Hematopoietic multipotent progenitor cell treated with erythropoietin and hydrocortisone succinate and interleukin-3 and kit ligand, for 15 days (in vitro differentiated cells): ENCODE measurements around the gene CCDC192.

Source experiments
- DNase-seq: peaks from one replicate; pipeline ENCODE4 v3.0.0-alpha.2; 2015; ENCODE audit warnings: low spot score

The CCDC192 gene

GRCh38 chr5:127923804-127924570 is 220.8 kb downstream of the CCDC192 start:
- DNase-seq = no peak

- no peak for DNase-seq
Observed at GRCh38 chr5:127924606-127925005, 221.4 kb downstream of the CCDC192 start.

GRCh38 chr5:127925916-127926315 is 222.7 kb downstream of the CCDC192 start:
- DNase-seq = no peak

GRCh38 chr5:127926974-127927373 is 223.8 kb downstream of the CCDC192 start:
- no peak for DNase-seq

- DNase-seq = no peak
Observed at GRCh38 chr5:127928053-127928452, 224.9 kb downstream of the CCDC192 start.

- no peak for DNase-seq
Observed at GRCh38 chr5:127930311-127930710, 227.1 kb downstream of the CCDC192 start.

- DNase-seq = no peak
Observed at GRCh38 chr5:127931396-127931795, 228.2 kb downstream of the CCDC192 start.

GRCh38 chr5:127933348-127933747 is 230.2 kb downstream of the CCDC192 start:
- no peak for DNase-seq

- DNase-seq = no peak
Observed at GRCh38 chr5:127934791-127935256, 231.6 kb downstream of the CCDC192 start.

- no peak for DNase-seq
Observed at GRCh38 chr5:127935398-127935797, 232.2 kb downstream of the CCDC192 start.

GRCh38 chr5:127936439-127936972 is 233.3 kb downstream of the CCDC192 start:
- DNase-seq = no peak

GRCh38 chr5:127938746-127939145 is 235.6 kb downstream of the CCDC192 start:
- no peak for DNase-seq

- DNase-seq = no peak
Observed at GRCh38 chr5:127940854-127941253, 237.7 kb downstream of the CCDC192 start.

- DNase-seq = no peak
Observed at GRCh38 chr5:127941646-127942045, 238.5 kb downstream of the CCDC192 start.

GRCh38 chr5:127942246-127943060 is 239.3 kb downstream of the CCDC192 start:
- DNase-seq = no peak

- DNase-seq = no peak
Observed at GRCh38 chr5:127943061-127943371, 239.8 kb downstream of the CCDC192 start.

- DNase-seq = no peak
Observed at GRCh38 chr5:127944125-127944524, 240.9 kb downstream of the CCDC192 start.

GRCh38 chr5:127947941-127948340 is 244.8 kb downstream of the CCDC192 start:
- DNase-seq = no peak

- no peak for DNase-seq
Observed at GRCh38 chr5:127950707-127951391, 247.7 kb downstream of the CCDC192 start.

GRCh38 chr5:127951791-127952190 is 248.6 kb downstream of the CCDC192 start:
- DNase-seq = no peak

- no peak for DNase-seq
Observed at GRCh38 chr5:127957183-127957582, 254.0 kb downstream of the CCDC192 start.

- no peak for DNase-seq
Observed at GRCh38 chr5:127957701-127958239, 254.6 kb downstream of the CCDC192 start.
